Measurements from ENCODE around the gene TRIM71.

- TF ChIP-seq CTCF (IDR thresholded peaks at IDR 0.05; ENCODE audit: poor library complexity, severe bottlenecking) (no peak), POLR2AphosphoS5 (IDR thresholded peaks at IDR 0.05) (no peak), EP300 (conservative IDR thresholded peaks at IDR 0.05; ENCODE audit: poor library complexity, severe bottlenecking) (no peak), TAF1 (IDR thresholded peaks at IDR 0.05; ENCODE audit: low read depth) (no peak), SMC3 (conservative IDR thresholded peaks at IDR 0.05; ENCODE audit: poor library complexity) (no peak), EZH2 (IDR thresholded peaks at IDR 0.05; ENCODE audit: borderline replicate concordance, insufficient read depth, low read length, poor library complexity, severe bottlenecking) (no peak), RAD21 (conservative IDR thresholded peaks at IDR 0.05) (no peak), REST (IDR thresholded peaks at IDR 0.05; ENCODE audit: borderline replicate concordance) (no peak), MXI1 (conservative IDR thresholded peaks at IDR 0.05; ENCODE audit: poor library complexity, severe bottlenecking) (no peak)
Measured at GRCh38 chr3:32870373-32871095, 52.7 kb downstream of the TRIM71 start.
